ENCODE data around the gene PLA2G4A. TPM values are rescaled to one million over a fixed set of nuclear protein-coding genes. Genes with fewer than 3 reads are reported as not detected.

Gene PLA2G4A
- total RNA-seq, 1 experiment from 2014 or later, result 8.6 TPM

DNA sequence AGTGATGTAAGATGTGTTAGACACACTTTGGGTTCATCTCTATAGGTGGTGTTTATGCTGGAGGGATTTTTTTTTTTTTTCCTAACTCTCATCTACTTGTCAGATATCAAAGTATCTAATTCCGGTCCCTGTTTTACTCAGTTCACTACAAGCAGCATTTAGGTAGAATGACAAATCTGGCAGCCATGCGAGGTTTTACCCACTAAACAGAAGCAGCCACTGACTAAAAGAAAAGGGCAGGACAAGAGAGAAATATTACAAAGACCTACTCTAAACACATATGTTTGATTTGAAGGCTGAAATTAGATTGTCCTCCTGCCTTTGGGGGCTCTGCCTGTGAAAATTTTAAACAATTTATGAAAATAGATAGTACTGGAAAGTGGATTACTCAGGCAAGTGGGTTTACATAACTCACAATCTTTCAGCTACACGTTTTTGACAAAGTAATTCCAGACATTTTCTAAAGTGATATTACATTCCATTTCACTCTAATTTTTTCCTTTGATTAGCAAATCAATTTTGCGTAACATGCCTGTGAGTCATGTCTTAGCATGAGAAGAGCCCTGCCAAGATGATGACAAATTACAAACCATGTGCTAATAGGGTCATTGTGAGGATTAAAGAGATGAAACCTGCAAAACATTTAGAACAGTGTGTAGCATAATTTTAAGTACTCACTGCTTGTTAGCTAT, 172.6 kb downstream of the PLA2G4A start:
- no peaks in the 10 kb centered on the region for H3K27me3 ChIP-seq (ENCODE audit: insufficient read depth, low read length)
- H3K9me2 ChIP-seq (ENCODE audit: insufficient read depth), result no peaks in the 10 kb centered on the region
- no peak for ATAC-seq
- H4K20me1 ChIP-seq (ENCODE audit: insufficient read depth), result no peaks in the 10 kb centered on the region
- peak overlapping the region; percentile 50 for H2AFZ ChIP-seq (ENCODE audit: low read depth, low read length, poor library complexity, severe bottlenecking)
- peak overlapping the region; percentile 13 for H3K4me2 ChIP-seq (ENCODE audit: low read length)
- no TSS peak for BruUV-seq (replicated peaks)
- no peaks in the 10 kb centered on the region for H3K9me3 ChIP-seq (ENCODE audit: control insufficient read depth in 1 of 2, insufficient read depth in 1 of 2, low read depth in 1 of 2, low read length in 2 of 2)
- peaks cover 0 to 9% of the 10 kb centered on the region in 2 experiments; a peak in 2 of 4 replicates for H3K4me1 ChIP-seq (ENCODE audit: control insufficient read depth in 1 of 2, insufficient read depth in 2 of 2, low read length in 2 of 2)
- no peak overlapping the region for H3K27ac ChIP-seq (ENCODE audit: low read depth, low read length)
- H3K4me3 ChIP-seq (replicated peaks in 1 of 2; ENCODE audit: low read depth in 1 of 2, low read length in 2 of 2), result no peak overlapping the region
- no peak for DNase-seq (ENCODE audit: low read depth, low spot score)
- RAD21 ChIA-PET (ENCODE audit: low non-redundant PET in 1 of 2, low total read pairs in 2 of 2, uncharacterized antibody in 2 of 2, unreplicated experiment in 2 of 2), result no interaction called here
- H3K36me3 ChIP-seq (ENCODE audit: control insufficient read depth in 1 of 2, insufficient read depth in 2 of 2, low read length in 2 of 2), result no peaks in the 10 kb centered on the region
- H3K9ac ChIP-seq (ENCODE audit: low read length), result no peak overlapping the region
- intact Hi-C loops (cut with micrococcal nuclease), result no loop called here
- H3K79me2 ChIP-seq (ENCODE audit: insufficient read depth, low read length), result no peaks in the 10 kb centered on the region
- POLR2A ChIA-PET, result no interaction called here
- CTCF ChIA-PET, result no interaction called here
- TF ChIP-seq CEBPB (IDR thresholded peaks at IDR 0.05; ENCODE audit: low read depth), result peak; percentile 79
- peak; percentile 56; the same call in 1 of the 2 replicates for TF ChIP-seq JUND (IDR thresholded peaks at IDR 0.05)
- TF ChIP-seq FOSL1 (IDR thresholded peaks at IDR 0.05; ENCODE audit: low read depth), result peak; percentile 54; the same call in 1 of the 2 replicates
- TF ChIP-seq, protein P1, sequence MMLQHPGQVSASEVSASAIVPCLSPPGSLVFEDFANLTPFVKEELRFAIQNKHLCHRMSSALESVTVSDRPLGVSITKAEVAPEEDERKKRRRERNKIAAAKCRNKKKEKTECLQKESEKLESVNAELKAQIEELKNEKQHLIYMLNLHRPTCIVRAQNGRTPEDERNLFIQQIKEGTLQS (IDR thresholded peaks at IDR 0.05), result no peak

DNA sequence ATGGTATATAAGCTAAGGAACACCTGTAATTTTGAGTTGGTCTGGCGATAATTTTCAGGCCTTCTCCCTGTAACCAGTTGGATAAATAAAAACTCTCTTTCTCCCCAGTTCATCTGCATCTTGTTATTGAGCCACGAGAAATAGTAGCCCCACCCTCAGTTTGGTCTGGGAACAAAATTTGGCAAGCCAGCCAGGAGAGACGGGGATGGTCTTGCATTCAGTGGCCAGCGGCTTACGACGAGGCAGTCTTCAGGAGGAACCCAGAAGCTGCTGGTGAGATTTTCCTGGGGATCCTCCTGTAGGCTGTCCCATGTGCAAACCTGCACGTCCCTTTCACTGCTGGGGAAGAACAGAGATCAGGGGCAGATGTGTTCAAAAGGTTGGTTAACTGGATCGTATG, 174.6 kb downstream of the PLA2G4A start:
- ChIA-PET CTCF (no interaction called here), RAD21 (ENCODE audit: low non-redundant PET in 1 of 2, low total read pairs in 2 of 2, uncharacterized antibody in 2 of 2, unreplicated experiment in 2 of 2) (no interaction called here), POLR2A (no interaction called here)
- Histone ChIP-seq H3K9me3 (ENCODE audit: control insufficient read depth in 1 of 2, insufficient read depth in 1 of 2, low read depth in 1 of 2, low read length in 2 of 2) (no peaks in the 10 kb centered on the region), H3K9me2 (ENCODE audit: insufficient read depth) (no peaks in the 10 kb centered on the region), H3K4me3 (replicated peaks in 1 of 2; ENCODE audit: low read depth in 1 of 2, low read length in 2 of 2) (no peak overlapping the region), H3K27me3 (ENCODE audit: insufficient read depth, low read length) (no peaks in the 10 kb centered on the region), H3K36me3 (ENCODE audit: control insufficient read depth in 1 of 2, insufficient read depth in 2 of 2, low read length in 2 of 2) (no peaks in the 10 kb centered on the region), H3K27ac (ENCODE audit: low read depth, low read length) (no peak overlapping the region), H4K20me1 (ENCODE audit: insufficient read depth) (no peaks in the 10 kb centered on the region), H3K9ac (ENCODE audit: low read length) (no peak overlapping the region), H3K4me2 (ENCODE audit: low read length) (no peak overlapping the region), H3K79me2 (ENCODE audit: insufficient read depth, low read length) (no peaks in the 10 kb centered on the region), H2AFZ (ENCODE audit: low read depth, low read length, poor library complexity, severe bottlenecking) (no peak overlapping the region), H3K4me1 (ENCODE audit: control insufficient read depth in 1 of 2, insufficient read depth in 2 of 2, low read length in 2 of 2) (peaks cover 0 to 9% of the 10 kb centered on the region in 2 experiments; a peak in 2 of 4 replicates)
- DNase-seq (ENCODE audit: low read depth, low spot score) (no peak), ATAC-seq (no peak)
- intact Hi-C loops (cut with micrococcal nuclease), result no loop called here
- TF ChIP-seq SIN3A (IDR thresholded peaks at IDR 0.05; ENCODE audit: low read depth) (no peak), YY1 (IDR thresholded peaks at IDR 0.05; ENCODE audit: extremely low read depth, insufficient replicate concordance, low read depth, low read length) (no peak), SRF (IDR thresholded peaks at IDR 0.05; ENCODE audit: low read depth) (no peak), FOSL1 (IDR thresholded peaks at IDR 0.05; ENCODE audit: low read depth) (no peak), JUND (IDR thresholded peaks at IDR 0.05) (no peak), EZH2phosphoT487 (IDR thresholded peaks at IDR 0.05; ENCODE audit: borderline replicate concordance) (no peak), RAD21 (IDR thresholded peaks at IDR 0.05; ENCODE audit: low read depth) (no peak)
- TF ChIP-seq, protein P1 (IDR thresholded peaks at IDR 0.05), result no peak
- TF ChIP-seq, protein P2, sequence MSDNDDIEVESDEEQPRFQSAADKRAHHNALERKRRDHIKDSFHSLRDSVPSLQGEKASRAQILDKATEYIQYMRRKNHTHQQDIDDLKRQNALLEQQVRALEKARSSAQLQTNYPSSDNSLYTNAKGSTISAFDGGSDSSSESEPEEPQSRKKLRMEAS (IDR thresholded peaks at IDR 0.05), result no peak
- TF ChIP-seq, protein P3, sequence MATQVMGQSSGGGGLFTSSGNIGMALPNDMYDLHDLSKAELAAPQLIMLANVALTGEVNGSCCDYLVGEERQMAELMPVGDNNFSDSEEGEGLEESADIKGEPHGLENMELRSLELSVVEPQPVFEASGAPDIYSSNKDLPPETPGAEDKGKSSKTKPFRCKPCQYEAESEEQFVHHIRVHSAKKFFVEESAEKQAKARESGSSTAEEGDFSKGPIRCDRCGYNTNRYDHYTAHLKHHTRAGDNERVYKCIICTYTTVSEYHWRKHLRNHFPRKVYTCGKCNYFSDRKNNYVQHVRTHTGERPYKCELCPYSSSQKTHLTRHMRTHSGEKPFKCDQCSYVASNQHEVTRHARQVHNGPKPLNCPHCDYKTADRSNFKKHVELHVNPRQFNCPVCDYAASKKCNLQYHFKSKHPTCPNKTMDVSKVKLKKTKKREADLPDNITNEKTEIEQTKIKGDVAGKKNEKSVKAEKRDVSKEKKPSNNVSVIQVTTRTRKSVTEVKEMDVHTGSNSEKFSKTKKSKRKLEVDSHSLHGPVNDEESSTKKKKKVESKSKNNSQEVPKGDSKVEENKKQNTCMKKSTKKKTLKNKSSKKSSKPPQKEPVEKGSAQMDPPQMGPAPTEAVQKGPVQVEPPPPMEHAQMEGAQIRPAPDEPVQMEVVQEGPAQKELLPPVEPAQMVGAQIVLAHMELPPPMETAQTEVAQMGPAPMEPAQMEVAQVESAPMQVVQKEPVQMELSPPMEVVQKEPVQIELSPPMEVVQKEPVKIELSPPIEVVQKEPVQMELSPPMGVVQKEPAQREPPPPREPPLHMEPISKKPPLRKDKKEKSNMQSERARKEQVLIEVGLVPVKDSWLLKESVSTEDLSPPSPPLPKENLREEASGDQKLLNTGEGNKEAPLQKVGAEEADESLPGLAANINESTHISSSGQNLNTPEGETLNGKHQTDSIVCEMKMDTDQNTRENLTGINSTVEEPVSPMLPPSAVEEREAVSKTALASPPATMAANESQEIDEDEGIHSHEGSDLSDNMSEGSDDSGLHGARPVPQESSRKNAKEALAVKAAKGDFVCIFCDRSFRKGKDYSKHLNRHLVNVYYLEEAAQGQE (IDR thresholded peaks at IDR 0.05; ENCODE audit: low read depth), result no peak
- BruUV-seq (replicated peaks), result no TSS peak
